Hepatocyte (in vitro differentiated cells): ENCODE measurements around the gene IP6K1. TPM values are rescaled to one million over a fixed set of nuclear protein-coding genes. Genes with fewer than 3 reads are reported as not detected.
A peak's percentile ranks its signal among the peaks of the same experiment; 100 is the strongest.
"Not testable (repeated sequence)": the region's sequence is repeated elsewhere in the genome, so short reads cannot be mapped to it uniquely, and the experiment has no call there.

Source experiments
- DNase-seq: peaks from one replicate; pipeline ENCODE4 v3.0.0-alpha.2; 2016; ENCODE audit warnings: low spot score
- H2AFZ ChIP-seq: fragments of 200-600 bp; sonication (generic); 2 replicates; pipeline ENCODE4 v1.6.0; 2016; ENCODE audit warnings: antibody characterized with exemption, mild to moderate bottlenecking
- H3K27ac ChIP-seq: fragments of 200-600 bp; sonication (generic); 2 replicates; pipeline ENCODE4 v1.5.1; 2016; ENCODE audit warnings: mild to moderate bottlenecking
- H3K27me3 ChIP-seq: fragments of 200-600 bp; sonication (generic); 2 replicates; pipeline ENCODE4 v1.6.1; 2016
- H3K36me3 ChIP-seq: fragments of 200-600 bp; sonication (generic); replicated peaks from 2 replicates; pipeline ENCODE4 v1.5.1; 2016; ENCODE audit warnings: low read depth; ENCODE audit not compliant: insufficient read depth
- H3K4me1 ChIP-seq: fragments of 200-600 bp; sonication (generic); 2 replicates; pipeline ENCODE4 v1.5.1; 2016; ENCODE audit warnings: mild to moderate bottlenecking, moderate library complexity; ENCODE audit not compliant: insufficient read depth
- H3K4me2 ChIP-seq: fragments of 200-600 bp; sonication (generic); 2 replicates; pipeline ENCODE4 v1.6.0; 2016
- H3K4me3 ChIP-seq: fragments of 200-600 bp; sonication (generic); 2 replicates; pipeline ENCODE4 v1.5.1; 2016; ENCODE audit warnings: mild to moderate bottlenecking
- H3K79me2 ChIP-seq: fragments of 200-600 bp; sonication (generic); 2 replicates; pipeline ENCODE4 v1.6.0; 2017; ENCODE audit warnings: mild to moderate bottlenecking
- H3K9me2 ChIP-seq: fragments of 200-600 bp; sonication (generic); replicated peaks from 2 replicates; pipeline ENCODE4 v1.6.0; 2017; ENCODE audit warnings: mild to moderate bottlenecking; ENCODE audit not compliant: insufficient read depth
- H3K9me3 ChIP-seq: fragments of 200-600 bp; sonication (generic); 2 replicates; pipeline ENCODE4 v1.5.1; 2016; ENCODE audit warnings: low read depth, mild to moderate bottlenecking
- H4K20me1 ChIP-seq: fragments of 200-600 bp; sonication (generic); 2 replicates; pipeline ENCODE4 v1.6.0; 2016; ENCODE audit warnings: mild to moderate bottlenecking; ENCODE audit not compliant: insufficient read depth, poor library complexity, severe bottlenecking
- CTCF ChIP-seq: fragments of 200-600 bp; sonication (generic); IDR thresholded peaks from 2 replicates; pipeline ENCODE4 v1.5.1; 2016; ENCODE audit warnings: antibody characterized with exemption, mild to moderate bottlenecking; ENCODE audit not compliant: poor library complexity
- EZH2 ChIP-seq: fragments of 200-600 bp; sonication (generic); IDR thresholded peaks from 2 replicates; pipeline ENCODE4 v1.6.1; 2016; ENCODE audit warnings: antibody characterized with exemption, mild to moderate bottlenecking, borderline replicate concordance
- EZH2phosphoT487 ChIP-seq: fragments of 200-600 bp; sonication (generic); IDR thresholded peaks from one replicate; pipeline ENCODE4 v1.6.1; 2018; ENCODE audit warnings: antibody characterized with exemption, mild to moderate bottlenecking, low read depth, moderate library complexity; ENCODE audit not compliant: unreplicated experiment, severe bottlenecking
- WGBS: methylation state at CpG from one replicate; pipeline ENCODE4 v1.1.6; 2016; ENCODE audit warnings: low lambda C conversion rate; ENCODE audit errors: missing lambda C conversion rate; 5-methylcytosine and 5-hydroxymethylcytosine counted together
- polyA plus RNA-seq: library from polyadenylated mRNA; unstranded; fragments of >200 nt; fragmentation: Nextera tagmentation; extraction: Ambion mirVana; gene quantifications from 2 replicates; pipeline ENCODE4 v1.2.1, GENCODE V29; 2016
- total RNA-seq: library from RNA; depleted of rRNA; stranded (reverse); fragments of >200 nt; gene quantifications from 2 replicates; pipeline ENCODE4 v1.2.3, GENCODE V29; 2014

IP6K1 gene
- total and polyA plus RNA-seq, 2 experiments from 2014 or later, result 21.6 to 32.6 TPM

GRCh38 chr3:49686346-49686745 is 100.0 kb downstream of the IP6K1 start:
- Histone ChIP-seq H3K27ac (peak overlapping the region; percentile 70), H3K4me2 (peak overlapping the region; percentile 75)
- WGBS, result under 1% methylated on average over 22 of the region's 29 CpGs

GRCh38 chr3:49685846-49686245 is 100.5 kb downstream of the IP6K1 start:
- 38% methylated on average over 30 of the region's 36 CpGs for WGBS
- not testable (repeated sequence) for H3K36me3 ChIP-seq, H3K27me3 ChIP-seq, H3K4me3 ChIP-seq, H3K9me3 ChIP-seq, H3K27ac ChIP-seq, H3K9me2 ChIP-seq, H2AFZ ChIP-seq, H4K20me1 ChIP-seq, DNase-seq, H3K4me1 ChIP-seq
- H3K4me2 ChIP-seq, result peak overlapping the region; percentile 75
- H3K79me2 ChIP-seq, result peaks cover 17% of the 10 kb centered on the region

More at GRCh38 chr3:49686346-49686745, 100.0 kb downstream of the IP6K1 start:
- H3K27me3 ChIP-seq, H4K20me1 ChIP-seq, H3K36me3 ChIP-seq, H3K9me2 ChIP-seq, H3K4me1 ChIP-seq, H3K9me3 ChIP-seq: not testable (repeated sequence)
- H3K4me3 ChIP-seq, result peak overlapping the region; percentile 6
- peak overlapping the region; percentile 16 for H2AFZ ChIP-seq
- peaks cover 21% of the 10 kb centered on the region for H3K79me2 ChIP-seq
- peak; percentile 77 for DNase-seq

DNA sequence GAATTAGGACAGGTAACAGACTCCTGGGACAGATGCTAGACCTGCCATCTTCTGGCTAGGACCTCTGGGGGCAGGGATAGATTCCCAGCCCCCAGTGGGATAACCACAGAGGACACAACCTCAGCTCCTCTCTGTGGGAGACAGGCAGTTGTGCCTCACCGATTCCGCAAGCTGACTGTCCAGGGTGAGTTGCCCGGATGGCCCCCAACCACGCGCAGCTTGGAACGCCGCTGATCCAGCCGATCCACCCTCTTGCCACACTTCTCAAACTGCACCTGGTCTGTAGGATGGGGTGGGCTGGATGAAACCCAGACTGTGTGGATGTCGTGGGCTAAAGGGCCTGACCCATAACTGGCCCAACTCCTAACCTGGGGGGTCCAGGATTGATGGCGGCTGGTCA is 101.2 kb downstream of the IP6K1 start:
- H3K4me1 ChIP-seq, DNase-seq, H3K36me3 ChIP-seq, H3K9me2 ChIP-seq, H3K27ac ChIP-seq, H3K4me2 ChIP-seq, H3K27me3 ChIP-seq, H3K79me2 ChIP-seq, H3K9me3 ChIP-seq, H3K4me3 ChIP-seq, H2AFZ ChIP-seq, H4K20me1 ChIP-seq: not testable (repeated sequence)
- 95% methylated on average over 8 of the region's 10 CpGs for WGBS

GRCh38 chr3:49684453-49684852 is 101.9 kb downstream of the IP6K1 start:
- not testable (repeated sequence) for H3K4me1 ChIP-seq, H4K20me1 ChIP-seq, H3K36me3 ChIP-seq, H3K9me2 ChIP-seq, H3K4me2 ChIP-seq, H2AFZ ChIP-seq, H3K27ac ChIP-seq, DNase-seq, H3K9me3 ChIP-seq, H3K4me3 ChIP-seq, H3K79me2 ChIP-seq, H3K27me3 ChIP-seq
- 95% methylated on average over 2 of the region's 2 CpGs for WGBS

GRCh38 chr3:49683162-49683561 is 103.2 kb downstream of the IP6K1 start:
- H3K9me3 ChIP-seq, result no peaks in the 10 kb centered on the region
- H3K4me2 ChIP-seq, result no peak overlapping the region
- DNase-seq, result no peak
- H2AFZ ChIP-seq, result no peak overlapping the region
- H3K27me3 ChIP-seq, result no peaks in the 10 kb centered on the region
- no peak for TF ChIP-seq EZH2phosphoT487
- H3K4me1 ChIP-seq, result no peaks in the 10 kb centered on the region
- H3K36me3 ChIP-seq, result no peaks in the 10 kb centered on the region
- no peaks in the 10 kb centered on the region for H4K20me1 ChIP-seq
- no peak overlapping the region for H3K4me3 ChIP-seq
- 96% methylated on average over 6 of the region's 6 CpGs for WGBS
- no peaks in the 10 kb centered on the region for H3K9me2 ChIP-seq
- H3K27ac ChIP-seq, result no peak overlapping the region
- H3K79me2 ChIP-seq, result no peaks in the 10 kb centered on the region

DNA sequence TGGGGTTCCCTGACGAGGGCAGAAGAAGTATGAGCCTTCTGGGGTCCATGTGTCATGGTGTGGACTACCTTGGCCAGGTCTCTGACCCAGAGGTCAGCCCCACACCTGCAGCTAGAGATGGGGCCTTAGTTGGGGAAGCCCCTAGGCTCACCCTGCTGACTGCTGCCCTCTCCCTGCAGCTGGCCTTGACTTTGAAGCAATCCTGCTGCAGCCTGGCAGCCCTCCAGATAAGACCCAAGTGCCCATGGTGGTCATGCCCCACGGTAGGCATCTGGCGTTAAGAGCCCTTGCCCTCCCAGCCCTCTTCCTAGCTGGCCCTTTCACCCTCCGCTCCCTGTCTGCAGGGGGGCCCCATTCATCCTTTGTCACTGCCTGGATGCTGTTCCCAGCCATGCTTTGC is 104.8 kb downstream of the IP6K1 start:
- Histone ChIP-seq H3K27me3 (no peaks in the 10 kb centered on the region), H4K20me1 (no peaks in the 10 kb centered on the region), H3K4me3 (no peak overlapping the region), H3K9me3 (no peaks in the 10 kb centered on the region), H3K79me2 (no peaks in the 10 kb centered on the region), H3K27ac (no peak overlapping the region), H3K36me3 (no peaks in the 10 kb centered on the region), H3K4me1 (no peaks in the 10 kb centered on the region), H2AFZ (no peak overlapping the region), H3K9me2 (no peaks in the 10 kb centered on the region), H3K4me2 (no peak overlapping the region)
- no peak for DNase-seq
- TF ChIP-seq CTCF (no peak), EZH2 (no peak), EZH2phosphoT487 (no peak)
- WGBS, result 86% methylated on average over 4 of the region's 4 CpGs
